ENCODE results near the gene EXOC4.
"Not testable (repeated sequence)": the region's sequence is repeated elsewhere in the genome, so short reads cannot be mapped to it uniquely, and the experiment has no call there.

The EXOC4 gene

DNA sequence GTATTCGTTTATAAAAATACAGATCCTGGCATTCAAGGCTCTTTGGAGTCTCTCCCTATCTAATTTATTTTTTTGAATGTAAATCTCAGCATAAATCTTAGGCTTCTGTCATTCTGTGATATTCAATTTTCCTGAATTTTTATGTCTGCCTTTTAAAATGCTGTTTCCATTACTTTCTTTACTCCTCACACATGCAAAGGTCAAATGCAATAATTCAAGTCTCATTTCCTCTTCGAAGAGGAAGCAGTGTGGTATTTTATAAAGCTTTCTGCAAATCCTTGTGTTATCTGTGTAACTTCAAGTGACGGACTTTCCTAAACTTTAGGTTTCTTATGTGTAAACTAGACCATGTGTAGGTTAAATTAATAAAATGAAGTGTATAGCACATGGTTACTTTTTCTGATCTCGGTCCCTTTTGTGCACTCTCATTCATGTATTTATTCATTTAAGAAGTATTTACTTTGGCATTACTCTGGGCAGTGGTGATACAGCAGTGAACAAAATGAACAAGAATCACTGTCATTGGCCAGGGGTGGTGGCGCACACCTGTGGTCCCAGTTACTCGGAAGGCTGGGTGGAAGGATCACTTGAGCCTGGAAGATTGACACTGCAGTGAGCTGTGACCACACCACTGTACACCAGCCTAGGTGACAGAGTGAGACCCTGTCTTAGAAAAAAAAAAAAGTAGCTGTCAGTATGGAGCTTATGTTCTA, 332.2 kb downstream of the EXOC4 start:
- DNase-seq = no peak

DNA sequence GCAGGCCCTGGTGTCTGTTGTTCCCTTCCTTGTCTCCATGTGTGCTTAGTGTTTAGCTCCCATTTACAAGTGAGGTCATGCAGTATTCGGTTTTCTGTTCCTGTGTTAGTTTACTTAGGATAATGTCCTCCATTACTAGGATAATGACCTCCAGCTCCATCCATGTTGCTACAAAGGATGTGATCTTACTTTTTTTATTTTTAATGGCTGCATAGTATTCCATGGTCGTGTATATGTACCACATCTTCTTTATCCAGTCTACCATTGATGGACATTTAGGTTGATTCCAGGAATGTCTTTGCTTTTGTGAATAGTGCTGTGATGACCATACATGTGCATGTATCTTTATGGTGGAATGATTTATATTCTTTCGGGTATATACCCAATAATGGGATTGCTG, 333.4 kb downstream of the EXOC4 start:
- no peak for DNase-seq

DNA sequence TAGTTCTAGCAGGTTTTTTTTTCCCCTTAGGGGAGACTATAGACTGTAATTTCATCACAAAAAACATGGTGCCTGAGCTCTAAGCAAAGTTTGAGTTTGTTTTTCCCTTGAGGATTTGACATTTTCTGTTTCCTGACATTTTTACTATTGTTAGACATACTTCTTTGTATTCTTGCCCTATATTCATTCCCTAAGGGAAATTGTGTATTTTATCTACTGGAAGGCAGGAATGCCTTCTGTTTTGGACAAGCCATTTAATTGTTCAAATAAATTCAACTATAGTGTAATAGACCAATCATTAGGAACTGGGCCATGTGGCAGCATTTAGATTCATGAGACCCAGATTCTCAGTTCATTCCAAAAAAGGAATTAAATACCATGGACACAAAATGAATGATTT, 335.0 kb downstream of the EXOC4 start:
- no peak for DNase-seq

DNA sequence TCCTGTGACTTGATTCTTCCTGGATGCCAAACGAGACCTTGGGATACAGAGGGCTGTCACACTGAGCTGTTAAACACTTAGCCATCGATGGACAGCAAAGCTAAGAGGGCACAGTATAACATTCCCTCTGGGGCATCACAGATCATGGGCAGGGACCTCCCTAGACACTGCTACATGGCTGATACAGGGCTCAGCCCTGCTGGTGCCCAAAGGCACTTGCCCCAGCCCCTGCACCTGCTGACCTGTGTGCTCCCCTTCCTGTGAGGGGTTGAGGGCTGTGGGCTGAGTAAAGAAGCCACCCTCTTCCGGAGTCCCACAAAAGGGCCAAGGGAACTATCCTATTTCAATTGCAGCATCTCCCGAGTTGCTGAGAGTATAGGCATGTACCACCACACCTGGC, 337.9 kb downstream of the EXOC4 start:
- no peak for DNase-seq

DNA sequence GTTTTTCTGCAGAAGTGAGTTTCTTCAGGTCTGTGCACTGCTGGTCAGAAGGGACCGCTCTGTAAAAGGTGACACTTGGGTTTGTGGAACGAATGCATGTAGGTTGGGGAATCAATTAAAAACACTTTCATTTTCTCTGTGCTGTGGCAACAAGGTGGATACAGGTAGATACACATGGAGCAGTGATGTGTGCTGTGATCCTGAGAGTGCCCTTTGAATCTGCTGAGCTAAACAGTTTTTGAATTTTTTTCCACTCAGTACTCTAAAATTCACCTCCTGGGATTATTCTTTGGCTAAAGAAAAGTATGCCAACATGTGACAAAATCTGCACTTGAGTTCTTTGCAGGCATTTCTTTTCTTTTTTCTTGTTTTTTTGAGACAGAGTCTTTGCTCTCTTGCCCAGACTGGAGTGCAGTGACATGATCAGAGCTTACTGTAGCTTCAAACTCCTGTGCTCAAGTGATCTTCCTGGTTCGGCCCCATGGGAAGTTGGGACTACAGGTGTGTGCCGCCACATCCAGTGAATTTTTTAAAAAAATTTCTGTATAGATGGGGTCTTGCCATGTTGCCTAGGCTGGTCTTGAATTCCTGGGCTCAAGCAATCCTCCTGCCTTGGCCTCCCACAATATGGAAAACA, 338.9 kb downstream of the EXOC4 start:
- DNase-seq = no peak

DNA sequence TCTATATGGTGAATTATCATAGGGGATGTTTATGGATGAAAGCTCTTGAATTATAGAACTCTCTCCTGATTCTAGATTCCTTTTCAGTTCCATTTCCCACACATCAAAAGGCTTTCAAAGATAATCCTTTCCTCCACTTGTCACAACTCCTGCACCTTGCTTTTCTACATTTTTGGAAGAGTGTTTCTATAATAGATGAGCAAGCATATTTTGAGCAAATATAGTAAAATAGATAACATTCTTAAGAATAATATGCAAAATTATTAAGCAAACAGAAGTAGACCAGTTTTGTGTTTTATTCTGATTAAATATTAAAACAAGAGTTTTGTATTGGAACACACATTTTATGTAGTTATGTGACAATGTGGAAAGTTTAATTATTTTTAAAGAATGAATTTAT, 340.7 kb downstream of the EXOC4 start:
- no peak for DNase-seq

DNA sequence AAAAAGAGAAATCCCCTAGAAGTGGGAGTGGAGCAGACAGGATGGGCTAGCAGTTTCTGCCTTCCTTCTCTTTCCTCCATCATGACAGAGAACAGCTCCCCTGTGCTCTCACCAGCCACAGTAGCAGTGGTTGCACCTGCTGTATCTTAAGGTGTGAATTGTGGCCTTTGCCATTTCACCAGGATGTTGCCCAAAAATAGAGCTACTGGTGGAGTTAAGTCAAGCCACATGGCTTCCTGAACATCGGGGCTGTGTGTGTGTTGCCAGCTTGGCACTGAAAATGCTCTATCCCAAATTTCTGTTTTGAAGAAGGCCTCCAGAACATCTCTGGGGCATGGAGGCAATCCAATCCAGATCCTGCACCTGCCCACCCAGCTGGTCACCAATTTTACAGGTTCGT, 348.7 kb downstream of the EXOC4 start:
- DNase-seq = no peak

DNA sequence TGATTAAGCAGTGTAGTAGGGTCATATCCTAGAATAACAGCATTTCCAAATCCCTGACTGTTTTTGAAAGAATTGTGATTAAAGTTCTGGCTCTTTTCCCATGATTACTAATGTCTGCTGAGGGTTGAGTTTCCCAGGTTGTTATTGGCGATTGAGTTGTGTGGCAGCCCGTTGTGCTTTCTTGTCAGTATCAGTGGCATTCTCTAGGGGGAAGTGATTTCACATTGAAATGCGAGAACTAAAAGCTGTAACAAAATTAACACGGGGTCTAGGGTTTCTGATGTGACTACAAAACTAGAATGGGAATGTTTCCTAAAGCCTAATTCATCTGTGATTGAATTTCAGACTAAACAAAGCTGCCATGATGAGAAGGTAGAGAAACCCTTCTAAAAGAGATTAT, 349.4 kb downstream of the EXOC4 start:
- DNase-seq = no peak

DNA sequence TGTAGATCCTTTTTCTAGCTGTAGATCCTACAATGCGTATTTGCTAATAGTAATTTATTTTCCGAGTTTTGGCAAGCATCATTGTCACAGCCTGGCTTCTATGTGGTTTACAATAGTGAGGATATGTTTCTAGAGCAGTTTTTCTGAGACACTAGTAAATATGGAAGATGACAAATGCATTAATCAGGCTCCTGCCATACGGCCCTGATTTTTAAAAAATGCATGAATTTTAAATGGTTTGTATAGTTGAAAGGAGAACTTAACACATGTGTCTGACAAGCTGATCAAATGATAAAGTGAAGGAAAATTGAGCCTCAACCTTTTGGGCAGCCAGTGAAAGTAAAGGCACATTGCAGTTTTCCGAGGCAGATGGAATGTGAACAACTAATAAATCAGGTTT, 354.1 kb downstream of the EXOC4 start:
- no peak for DNase-seq

DNA sequence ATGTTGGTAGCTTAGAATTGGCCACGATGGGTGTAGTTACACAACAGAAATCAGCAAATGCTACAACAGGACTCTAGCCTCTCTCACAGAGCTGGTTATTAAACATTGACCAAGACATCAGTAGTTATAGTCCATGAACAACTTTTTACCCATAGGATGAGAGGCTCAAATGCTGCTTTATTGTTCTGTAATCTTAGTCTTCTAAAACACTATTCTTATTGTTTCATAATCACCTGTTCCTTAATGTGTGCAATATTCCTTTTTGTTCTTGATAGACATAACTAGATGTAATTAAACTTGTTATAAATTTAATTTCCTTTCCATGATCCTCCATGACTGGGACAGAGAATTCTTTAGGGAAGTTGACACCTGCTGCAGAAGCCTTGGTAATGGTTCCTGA, 356.9 kb downstream of the EXOC4 start:
- DNase-seq = no peak

DNA sequence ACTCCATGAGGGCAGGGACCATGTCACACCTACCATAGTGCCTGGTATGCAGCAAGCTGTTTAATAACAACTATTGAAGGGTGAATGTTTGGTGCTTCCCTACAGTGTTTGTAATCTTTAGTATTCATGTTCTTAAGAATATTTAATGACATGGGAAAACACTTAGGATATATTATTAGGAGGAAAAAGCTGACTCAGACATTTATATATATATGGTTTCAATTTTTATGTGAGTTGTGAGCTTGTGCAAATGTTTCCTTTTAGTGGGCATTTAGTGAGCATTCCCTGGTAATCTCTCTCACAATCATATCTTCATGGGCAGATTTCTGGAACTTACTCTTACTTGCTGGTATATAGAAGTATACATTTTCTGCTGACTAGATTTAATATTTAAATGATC, 359.1 kb downstream of the EXOC4 start:
- no peak for DNase-seq

DNA sequence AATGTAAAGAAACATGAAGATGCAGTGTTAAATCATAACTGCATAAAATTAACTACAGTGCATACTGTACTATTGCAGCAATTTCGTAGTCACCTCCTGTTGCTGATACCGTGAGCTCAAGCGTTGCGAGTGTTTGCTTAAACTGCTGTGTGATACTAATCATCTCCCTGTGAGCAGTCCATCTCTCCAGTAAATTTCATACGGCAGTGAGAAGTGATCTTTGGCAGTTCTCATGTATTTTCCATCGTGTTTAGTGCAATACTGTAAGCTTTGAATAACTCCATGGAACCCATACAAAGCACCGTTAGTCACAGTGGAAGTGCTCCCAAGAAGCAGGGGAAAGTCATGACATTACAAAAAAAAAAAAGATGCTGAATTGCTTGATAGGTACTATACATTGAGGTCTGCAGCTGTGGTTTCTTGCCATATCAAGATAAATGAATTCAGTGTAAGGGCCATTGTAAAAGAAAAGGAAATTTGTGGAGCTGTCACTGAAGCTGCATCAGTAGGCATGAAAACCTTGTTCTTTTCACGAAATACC, 360.4 kb downstream of the EXOC4 start:
- DNase-seq = no peak

DNA sequence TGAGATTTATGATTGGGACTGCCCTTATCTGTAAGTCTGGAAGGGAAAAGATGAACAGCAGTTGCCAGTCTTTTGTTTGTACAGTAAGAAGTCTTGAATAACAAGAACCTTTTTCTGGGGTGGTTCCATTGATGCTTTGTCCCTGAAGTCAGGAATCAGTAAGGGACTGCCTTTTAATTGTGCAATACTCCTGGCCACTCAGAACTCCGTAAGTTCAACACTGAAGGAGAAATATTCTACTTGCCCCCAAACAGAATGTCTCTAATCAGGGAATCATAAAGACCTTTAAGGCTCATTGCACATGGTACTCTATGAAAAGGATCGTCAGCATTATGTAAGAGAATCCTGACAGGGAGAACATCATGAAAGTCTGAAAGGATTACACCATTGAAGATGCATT, 361.4 kb downstream of the EXOC4 start:
- DNase-seq = no peak

DNA sequence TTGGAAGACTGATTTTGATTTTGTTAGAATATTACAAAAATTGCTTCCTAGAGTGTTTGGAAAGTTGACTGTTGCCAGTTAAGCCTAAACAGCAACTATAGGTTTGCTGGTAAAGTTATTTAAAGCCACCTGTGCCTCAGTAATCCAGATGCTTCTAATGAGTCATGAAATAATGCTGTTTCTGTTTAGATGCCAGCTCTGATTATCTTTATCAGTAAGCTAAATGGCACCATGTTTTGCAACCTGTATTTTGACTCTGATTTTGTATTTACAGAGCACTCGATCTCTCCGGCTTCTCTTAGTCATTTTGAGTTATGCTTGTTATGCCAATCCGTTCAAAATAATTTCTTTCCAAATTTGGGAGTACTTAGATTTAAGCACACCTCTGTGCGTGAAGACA, 366.1 kb downstream of the EXOC4 start:
- DNase-seq = no peak

DNA sequence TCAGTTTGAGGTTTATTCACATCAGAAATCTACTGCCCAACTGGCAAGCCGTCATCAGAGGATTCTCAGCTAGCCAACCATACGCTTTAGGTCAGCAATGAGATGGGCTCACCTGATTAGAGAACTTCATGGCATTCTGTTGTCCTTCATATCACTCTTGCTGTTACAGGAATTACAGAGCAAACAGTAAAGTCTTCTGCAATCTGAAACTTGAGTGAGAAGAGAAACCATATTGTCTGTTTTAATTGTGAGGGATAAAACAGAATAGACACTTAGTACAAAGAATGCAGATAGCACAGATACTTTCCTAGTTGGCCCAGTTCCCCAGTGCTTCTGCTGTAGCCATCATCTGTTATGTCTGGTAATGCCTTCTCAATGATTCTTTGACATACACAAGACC, 366.6 kb downstream of the EXOC4 start:
- DNase-seq = no peak

DNA sequence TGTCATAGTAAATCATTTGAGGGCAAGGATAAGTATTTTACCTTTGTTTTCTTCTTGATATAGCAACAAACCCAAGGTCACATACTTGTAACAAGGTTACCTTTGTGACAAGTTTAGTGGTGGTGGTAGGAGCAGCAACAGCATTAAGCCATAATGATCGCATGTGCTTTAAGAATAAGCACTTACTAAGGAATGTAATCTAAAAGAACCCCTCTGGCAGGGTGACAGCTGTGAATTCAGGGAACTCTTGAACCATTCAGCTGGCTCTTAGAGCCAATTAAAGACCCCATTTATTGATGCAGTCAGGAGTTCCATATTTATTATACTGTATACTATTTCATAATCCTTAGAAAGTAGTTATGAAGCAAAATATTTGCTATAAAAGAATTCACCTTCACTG, 370.8 kb downstream of the EXOC4 start:
- no peak for DNase-seq

DNA sequence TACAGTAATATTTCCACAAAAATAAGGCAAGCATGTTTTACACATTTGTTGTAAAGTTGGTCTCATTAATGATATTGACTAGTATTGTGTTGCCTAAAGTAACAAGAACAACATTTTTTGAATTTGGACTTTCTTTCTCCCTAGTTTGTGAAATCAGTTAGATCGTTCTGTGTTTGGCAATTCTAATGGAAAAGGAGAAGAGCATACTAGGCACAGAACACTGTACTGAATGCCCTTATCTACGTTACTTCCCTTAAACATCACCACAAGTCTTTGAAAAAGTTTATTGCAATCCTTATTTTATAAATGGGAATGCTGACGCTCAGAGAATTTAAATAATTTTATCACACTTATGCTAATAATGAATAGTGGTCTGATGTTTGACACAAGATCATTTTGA, 372.2 kb downstream of the EXOC4 start:
- no peak for DNase-seq

DNA sequence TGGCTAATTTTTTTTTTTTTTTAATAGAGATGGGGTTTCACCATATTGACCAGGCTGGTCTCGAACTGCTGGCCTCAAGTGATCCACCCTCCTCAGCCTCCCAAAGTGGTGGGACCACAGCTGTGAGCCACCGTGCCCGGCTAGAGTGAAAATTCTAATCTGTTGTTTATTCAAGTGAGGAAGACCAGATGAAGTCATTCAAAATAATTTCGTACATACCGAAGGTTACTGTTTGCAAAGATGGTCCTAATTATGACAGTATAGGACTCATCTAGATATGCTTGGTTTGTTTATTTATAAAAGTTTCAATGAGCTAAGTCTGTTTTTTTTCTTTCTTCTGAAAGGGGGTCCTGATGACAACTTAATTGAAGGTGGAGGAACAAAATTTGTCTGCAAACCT, 376.8 kb downstream of the EXOC4 start:
- DNase-seq = no peak

DNA sequence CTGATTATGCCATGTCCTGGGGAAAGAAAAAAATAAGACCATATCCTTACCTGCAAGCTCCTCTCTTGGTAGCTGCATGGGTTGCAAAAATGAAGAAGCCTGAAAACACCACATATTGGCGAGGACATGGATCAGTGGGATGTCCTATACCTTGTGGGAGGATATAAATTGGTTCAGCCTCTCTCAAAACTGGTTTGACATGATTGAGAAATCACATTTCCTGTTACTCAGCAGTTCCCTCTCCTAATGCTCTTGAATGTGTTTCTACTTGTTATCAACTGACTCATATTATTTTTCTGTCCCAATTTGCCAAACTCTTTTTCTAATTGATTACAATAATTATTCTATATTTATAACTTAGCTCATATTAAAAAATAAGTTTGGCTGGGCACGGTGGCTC, 380.2 kb downstream of the EXOC4 start:
- no peak for DNase-seq

DNA sequence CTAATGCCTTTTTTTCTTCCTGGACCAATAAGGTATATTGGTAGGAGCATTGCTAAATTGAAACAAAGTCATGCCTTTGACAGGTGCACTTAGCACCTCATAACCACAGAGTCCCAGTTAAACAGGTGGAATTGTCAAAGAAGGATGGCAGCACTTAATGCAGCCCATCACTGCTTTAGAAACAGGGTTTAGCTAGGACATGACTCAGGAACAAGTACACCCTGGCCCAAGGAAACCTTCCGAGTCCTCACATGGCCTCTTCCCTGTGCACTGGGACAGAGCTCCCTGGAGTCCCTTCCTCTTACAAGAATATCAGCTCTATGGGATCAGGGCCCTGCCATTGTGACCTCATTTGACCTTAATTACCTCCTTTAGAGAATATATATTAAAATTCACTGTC, 382.7 kb downstream of the EXOC4 start:
- DNase-seq = no peak

DNA sequence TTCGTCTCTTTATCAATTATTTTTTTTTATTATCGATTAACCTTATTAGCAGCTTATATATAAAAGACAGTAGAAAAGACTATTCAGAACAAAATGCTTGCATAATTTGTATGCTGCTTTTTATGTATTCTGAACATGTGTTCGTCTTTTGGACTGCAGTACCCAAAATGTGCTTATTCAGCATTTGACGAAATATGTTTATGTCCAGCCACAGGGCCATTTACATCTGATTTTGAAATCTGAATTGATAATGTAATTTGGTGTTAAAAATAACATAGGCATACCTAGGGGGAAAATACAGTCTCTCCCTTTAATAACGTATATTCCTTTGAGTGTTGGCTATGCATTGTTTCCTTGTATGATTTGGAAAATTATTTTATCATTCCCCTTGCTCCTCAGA, 386.0 kb downstream of the EXOC4 start:
- DNase-seq = no peak

DNA sequence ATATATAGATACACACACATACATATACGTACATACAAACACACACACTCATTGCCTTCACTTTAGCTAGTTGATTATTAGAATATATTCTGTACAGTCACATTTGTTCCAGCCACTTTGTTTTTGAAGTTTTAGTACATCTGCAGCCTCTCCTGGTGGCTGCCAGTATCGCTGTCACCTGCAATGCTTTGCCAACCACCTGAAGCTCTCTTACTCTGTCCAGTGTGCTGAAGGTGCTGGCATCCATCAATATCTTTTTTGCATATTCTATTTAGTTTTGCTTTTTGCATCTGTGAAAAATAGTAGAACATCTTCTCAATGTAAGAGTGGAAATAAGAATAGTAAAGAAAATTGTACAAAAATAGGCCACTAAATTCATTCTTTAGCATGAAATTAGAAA, 388.6 kb downstream of the EXOC4 start:
- DNase-seq = no peak

DNA sequence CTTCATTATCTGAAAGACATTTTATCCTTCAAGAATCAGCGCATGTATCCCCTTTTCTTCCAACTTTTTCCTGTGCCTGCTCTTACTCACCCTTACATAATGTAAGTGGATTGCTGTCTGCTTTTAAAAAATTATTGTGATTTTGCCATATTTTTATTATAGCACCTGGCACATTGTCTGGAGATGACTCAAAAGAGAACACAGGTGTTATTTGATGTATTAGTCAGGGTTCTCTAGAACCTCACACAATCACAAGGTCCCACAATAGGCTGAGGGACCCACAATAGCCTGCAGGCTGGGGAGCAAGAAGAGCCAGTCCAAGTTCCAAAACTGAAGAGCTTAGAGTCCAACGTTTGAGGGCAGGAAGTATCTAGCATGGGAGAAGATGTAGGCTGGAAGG, 390.0 kb downstream of the EXOC4 start:
- no peak for DNase-seq

DNA sequence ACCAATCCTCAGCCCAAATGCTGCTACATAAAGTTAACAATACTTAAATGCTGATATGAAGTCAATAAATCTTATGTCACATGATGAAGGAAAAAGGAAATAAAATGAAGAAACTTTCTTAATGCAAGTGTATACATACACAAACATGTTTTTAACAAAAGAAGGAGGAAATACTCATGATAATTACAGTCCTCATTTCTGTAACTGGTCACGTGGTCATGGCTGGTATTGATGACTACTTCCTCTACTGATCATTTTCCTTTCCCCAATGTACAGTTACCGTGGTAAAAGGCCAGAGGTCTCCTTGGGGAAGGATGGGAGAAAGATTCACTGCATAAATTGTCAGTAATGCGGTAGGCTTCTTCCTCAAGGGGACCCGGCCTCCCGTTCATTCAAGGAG, 390.8 kb downstream of the EXOC4 start:
- DNase-seq = not testable (repeated sequence)

DNA sequence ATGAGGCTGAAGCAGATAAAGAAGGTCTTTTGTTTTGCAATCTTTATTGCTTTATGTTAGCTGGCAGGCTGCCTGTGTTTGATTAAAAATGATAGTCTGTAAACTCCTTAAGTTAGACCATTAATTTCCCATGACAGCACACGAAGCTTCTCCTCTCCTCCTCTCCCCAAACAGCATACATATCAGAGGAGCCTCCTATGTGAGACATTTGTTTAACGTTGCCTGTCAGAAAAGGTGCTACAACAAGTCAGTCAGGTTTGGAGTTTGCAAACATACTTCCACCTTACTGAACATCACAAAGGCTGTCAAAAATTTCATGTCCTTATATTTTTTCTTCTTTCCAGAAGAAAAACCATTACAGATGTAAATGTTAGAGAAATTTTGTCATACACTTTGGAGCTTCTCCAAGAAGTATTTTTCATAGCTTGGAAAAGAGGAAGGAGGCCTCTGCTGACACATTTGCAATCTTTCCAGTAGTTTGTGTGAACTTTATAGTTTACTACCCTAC, 393.1 kb downstream of the EXOC4 start:
- no peak for DNase-seq

All from CD4-positive, alpha-beta T cell treated with Interleukin-4 for 4 hours (primary cell).